Osteoblast (primary cell): Measurements from ENCODE around the gene MSMO1. TPM values are rescaled to one million over a fixed set of nuclear protein-coding genes. Genes with fewer than 3 reads are reported as not detected.

Experiments
- DNase-seq: peaks from one replicate; pipeline ENCODE4 v3.0.0; 2011; ENCODE audit warnings: low spot score, mixed read lengths; ENCODE audit not compliant: insufficient read length; ENCODE audit errors: missing footprints
- H2AFZ ChIP-seq: 2 replicates; pipeline ENCODE4 v1.6.0; 2011; ENCODE audit warnings: mild to moderate bottlenecking, low read length
- H3K27ac ChIP-seq: 2 replicates; pipeline ENCODE4 v1.5.1; 2011; ENCODE audit warnings: mild to moderate bottlenecking, low read depth, low read length, moderate library complexity
- H3K27me3 ChIP-seq: 2 replicates; pipeline ENCODE4 v1.6.0; 2012; ENCODE audit warnings: mild to moderate bottlenecking, control low read depth, inconsistent platforms, low read length, moderate library complexity; ENCODE audit not compliant: insufficient read depth
- H3K36me3 ChIP-seq: 2 replicates; pipeline ENCODE4 v1.5.1; 2011; ENCODE audit warnings: mild to moderate bottlenecking, low read length, control low read depth, moderate library complexity; ENCODE audit not compliant: insufficient read depth
- H3K4me1 ChIP-seq: 2 replicates; pipeline ENCODE4 v1.5.1; 2011; ENCODE audit warnings: mild to moderate bottlenecking, low read length, control low read depth, moderate library complexity; ENCODE audit not compliant: insufficient read depth
- H3K4me2 ChIP-seq: 2 replicates; pipeline ENCODE4 v1.6.0; 2011; ENCODE audit warnings: mild to moderate bottlenecking, low read length; ENCODE audit not compliant: insufficient read depth
- H3K4me3 ChIP-seq: fragments of 200-600 bp; sonication (generic); 3 replicates; pipeline ENCODE4 v1.5.1; 2012; ENCODE audit warnings: mild to moderate bottlenecking, low read length, inconsistent platforms; ENCODE audit not compliant: insufficient read depth
- H3K79me2 ChIP-seq: 2 replicates; pipeline ENCODE4 v1.6.0; 2012; ENCODE audit warnings: mild to moderate bottlenecking, low read length, control low read depth, inconsistent platforms; ENCODE audit not compliant: insufficient read depth
- H3K9me3 ChIP-seq: 2 replicates; pipeline ENCODE4 v1.5.1; 2011; ENCODE audit warnings: low read depth, low read length, control low read depth
- H4K20me1 ChIP-seq: 2 replicates; pipeline ENCODE4 v1.6.0; 2012; ENCODE audit warnings: mild to moderate bottlenecking, low read length, control low read depth; ENCODE audit not compliant: insufficient read depth
- total RNA-seq: library from RNA; depleted of rRNA; stranded (reverse); fragments of >200 nt; gene quantifications from 2 replicates; pipeline ENCODE4 v1.2.3, GENCODE V29; 2012
- TF ChIP-seq, protein P1 (sequence below): IDR thresholded peaks from 2 replicates; pipeline ENCODE4 v1.5.1; 2011; ENCODE audit warnings: mild to moderate bottlenecking, low read depth, low read length, moderate library complexity; ENCODE audit errors: extremely low read depth

MSMO1 gene
- total RNA-seq, 1 donor, result 238 TPM

- H3K9me3 ChIP-seq, result no peaks in the 10 kb centered on the region
- peak overlapping the region; percentile 62 for H3K27ac ChIP-seq
- peaks cover 62% of the 10 kb centered on the region for H3K79me2 ChIP-seq
- H3K27me3 ChIP-seq, result no peaks in the 10 kb centered on the region
- peak overlapping the region; percentile 96 for H3K4me3 ChIP-seq
- H4K20me1 ChIP-seq, result peaks cover 5% of the 10 kb centered on the region
- H3K4me1 ChIP-seq, result peaks cover 25% of the 10 kb centered on the region
- peak overlapping the region; percentile 95 for H3K4me2 ChIP-seq
- TF ChIP-seq, protein P1, sequence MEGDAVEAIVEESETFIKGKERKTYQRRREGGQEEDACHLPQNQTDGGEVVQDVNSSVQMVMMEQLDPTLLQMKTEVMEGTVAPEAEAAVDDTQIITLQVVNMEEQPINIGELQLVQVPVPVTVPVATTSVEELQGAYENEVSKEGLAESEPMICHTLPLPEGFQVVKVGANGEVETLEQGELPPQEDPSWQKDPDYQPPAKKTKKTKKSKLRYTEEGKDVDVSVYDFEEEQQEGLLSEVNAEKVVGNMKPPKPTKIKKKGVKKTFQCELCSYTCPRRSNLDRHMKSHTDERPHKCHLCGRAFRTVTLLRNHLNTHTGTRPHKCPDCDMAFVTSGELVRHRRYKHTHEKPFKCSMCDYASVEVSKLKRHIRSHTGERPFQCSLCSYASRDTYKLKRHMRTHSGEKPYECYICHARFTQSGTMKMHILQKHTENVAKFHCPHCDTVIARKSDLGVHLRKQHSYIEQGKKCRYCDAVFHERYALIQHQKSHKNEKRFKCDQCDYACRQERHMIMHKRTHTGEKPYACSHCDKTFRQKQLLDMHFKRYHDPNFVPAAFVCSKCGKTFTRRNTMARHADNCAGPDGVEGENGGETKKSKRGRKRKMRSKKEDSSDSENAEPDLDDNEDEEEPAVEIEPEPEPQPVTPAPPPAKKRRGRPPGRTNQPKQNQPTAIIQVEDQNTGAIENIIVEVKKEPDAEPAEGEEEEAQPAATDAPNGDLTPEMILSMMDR, result no peak
- DNase-seq, result no peak
- H2AFZ ChIP-seq, result peak overlapping the region; percentile 16
- peaks cover 4% of the 10 kb centered on the region for H3K36me3 ChIP-seq
Observed at GRCh38 chr4:165328708-165329107, 1.2 kb downstream of the MSMO1 start.

- H3K4me3 ChIP-seq, result no peak overlapping the region
- TF ChIP-seq, protein P1, result no peak
- peaks cover 6% of the 10 kb centered on the region for H3K36me3 ChIP-seq
- DNase-seq, result no peak
- H4K20me1 ChIP-seq, result peaks cover 10% of the 10 kb centered on the region
- no peaks in the 10 kb centered on the region for H3K9me3 ChIP-seq
- no peak overlapping the region for H3K27ac ChIP-seq
- peak overlapping the region; percentile 4 for H3K4me2 ChIP-seq
- no peak overlapping the region for H2AFZ ChIP-seq
- peaks cover 25% of the 10 kb centered on the region for H3K4me1 ChIP-seq
- H3K79me2 ChIP-seq, result peaks cover 75% of the 10 kb centered on the region
- H3K27me3 ChIP-seq, result no peaks in the 10 kb centered on the region
Observed at GRCh38 chr4:165330071-165330470, 2.6 kb downstream of the MSMO1 start.

DNA sequence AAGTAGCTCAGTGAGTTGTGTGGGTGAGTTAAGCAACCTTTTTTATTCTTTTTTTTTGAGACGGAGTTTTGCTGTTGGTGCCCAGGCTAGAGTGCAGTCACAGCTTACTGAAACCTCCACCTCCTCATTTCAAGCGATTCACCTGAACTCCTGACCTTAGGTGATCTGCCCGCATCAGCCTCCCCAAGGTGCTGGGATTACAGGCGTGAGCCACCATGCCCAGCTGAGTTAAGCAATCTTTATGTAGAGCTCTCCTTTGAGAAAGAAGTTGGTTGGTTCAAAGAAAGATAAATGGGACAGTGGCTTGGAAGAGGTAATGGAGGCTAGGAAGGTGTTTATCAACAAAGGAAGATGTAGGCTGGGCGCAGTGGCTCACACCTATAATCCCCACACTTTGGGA lies 3.2 kb downstream of the MSMO1 start:
- H4K20me1 ChIP-seq, result peaks cover 10% of the 10 kb centered on the region
- peak overlapping the region; percentile 4 for H3K4me2 ChIP-seq

GRCh38 chr4:165331359-165331758 lies 3.9 kb downstream of the MSMO1 start:
- no peak overlapping the region for H3K4me3 ChIP-seq
- peaks cover 6% of the 10 kb centered on the region for H3K36me3 ChIP-seq
- H3K4me2 ChIP-seq, result no peak overlapping the region
- no peak overlapping the region for H3K27ac ChIP-seq
- TF ChIP-seq, protein P1, result no peak
- no peaks in the 10 kb centered on the region for H3K27me3 ChIP-seq
- no peak for DNase-seq
- H4K20me1 ChIP-seq, result peaks cover 10% of the 10 kb centered on the region
- H3K4me1 ChIP-seq, result peaks cover 17% of the 10 kb centered on the region
- H3K79me2 ChIP-seq, result peaks cover 85% of the 10 kb centered on the region
- H3K9me3 ChIP-seq, result no peaks in the 10 kb centered on the region
- H2AFZ ChIP-seq, result no peak overlapping the region

More for the DNA sequence above, 3.2 kb downstream of the MSMO1 start:
- H3K4me3 ChIP-seq, result no peak overlapping the region
- peaks cover 24% of the 10 kb centered on the region for H3K4me1 ChIP-seq
- TF ChIP-seq, protein P1, result no peak
- no peaks in the 10 kb centered on the region for H3K27me3 ChIP-seq
- H3K79me2 ChIP-seq, result peaks cover 81% of the 10 kb centered on the region
- no peak overlapping the region for H3K27ac ChIP-seq
- H3K9me3 ChIP-seq, result no peaks in the 10 kb centered on the region
- peaks cover 6% of the 10 kb centered on the region for H3K36me3 ChIP-seq
- no peak overlapping the region for H2AFZ ChIP-seq
- no peak for DNase-seq
